OCI-M1 (cell line): Measurements from ENCODE around the gene TMEM266.
"Not testable (repeated sequence)": the region's sequence is repeated elsewhere in the genome, so short reads cannot be mapped to it uniquely, and the experiment has no call there.

Experiments
- DNase-seq: peaks from one replicate; lab custom pipeline; 2025; lab: John Stamatoyannopoulos, UW

Gene TMEM266, protein sequence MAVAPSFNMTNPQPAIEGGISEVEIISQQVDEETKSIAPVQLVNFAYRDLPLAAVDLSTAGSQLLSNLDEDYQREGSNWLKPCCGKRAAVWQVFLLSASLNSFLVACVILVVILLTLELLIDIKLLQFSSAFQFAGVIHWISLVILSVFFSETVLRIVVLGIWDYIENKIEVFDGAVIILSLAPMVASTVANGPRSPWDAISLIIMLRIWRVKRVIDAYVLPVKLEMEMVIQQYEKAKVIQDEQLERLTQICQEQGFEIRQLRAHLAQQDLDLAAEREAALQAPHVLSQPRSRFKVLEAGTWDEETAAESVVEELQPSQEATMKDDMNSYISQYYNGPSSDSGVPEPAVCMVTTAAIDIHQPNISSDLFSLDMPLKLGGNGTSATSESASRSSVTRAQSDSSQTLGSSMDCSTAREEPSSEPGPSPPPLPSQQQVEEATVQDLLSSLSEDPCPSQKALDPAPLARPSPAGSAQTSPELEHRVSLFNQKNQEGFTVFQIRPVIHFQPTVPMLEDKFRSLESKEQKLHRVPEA

DNA sequence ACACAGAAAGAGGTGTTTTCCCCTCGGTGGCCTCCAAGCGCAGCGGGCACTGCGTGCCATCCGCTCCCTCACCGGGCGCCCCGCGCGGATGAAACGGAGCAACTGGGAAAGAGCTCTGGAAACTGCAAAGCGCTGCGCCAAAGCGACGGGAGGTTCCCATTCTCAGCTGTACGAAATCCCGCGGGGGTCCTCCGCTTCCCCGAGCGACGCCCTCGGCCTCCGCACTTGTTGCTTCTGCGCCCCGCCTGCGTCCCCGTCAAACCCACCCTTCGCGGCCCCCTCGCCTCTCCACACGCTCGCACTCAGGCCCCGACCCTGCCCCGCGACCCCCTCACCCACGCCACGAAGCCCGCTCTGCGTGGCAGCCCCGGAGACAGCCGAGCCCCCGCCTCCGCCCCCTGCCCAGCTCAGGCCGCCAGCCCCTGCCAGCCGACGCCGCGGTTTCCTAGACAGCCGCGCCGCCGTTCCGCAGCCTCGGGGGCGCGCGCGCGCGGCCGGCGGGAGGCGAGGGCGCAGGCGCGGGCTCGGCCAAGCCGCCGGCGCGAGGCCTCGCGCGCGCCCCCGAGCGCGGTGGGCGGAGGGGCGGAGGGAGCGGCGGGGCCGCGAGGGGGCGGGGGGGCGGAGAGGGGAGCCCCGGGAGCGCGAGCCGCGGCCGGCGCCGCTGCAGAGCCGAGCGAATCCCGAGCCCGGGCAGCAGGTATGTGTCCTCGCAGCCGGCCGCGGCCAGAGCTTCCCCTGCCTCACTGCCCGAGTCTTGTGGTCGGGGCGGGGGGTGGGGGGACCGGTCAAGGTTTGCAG, at the start of gene TMEM266:
TSS of gene TMEM266 (plus strand) at position 666 of the 798 bp plus-strand sequence. CDS start 74,279 bp downstream, outside the sequence.
- no peak for DNase-seq

DNA sequence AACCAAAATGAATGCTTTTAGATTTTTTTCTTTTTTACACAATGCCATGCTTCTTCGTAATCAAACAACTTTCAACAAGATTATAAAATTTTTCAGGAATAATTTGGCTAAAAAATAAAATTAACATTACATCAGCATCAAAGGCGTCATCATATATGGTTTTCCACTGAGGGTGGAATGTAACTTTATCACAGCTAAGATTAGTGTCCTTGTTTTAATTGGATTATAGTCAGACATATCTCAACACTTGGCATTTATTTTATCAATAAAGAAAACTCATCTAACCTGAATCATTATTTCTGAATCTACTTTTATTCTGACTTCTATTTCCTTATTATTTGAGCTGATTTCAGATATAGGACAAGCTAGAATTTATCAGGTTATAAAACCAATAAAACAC, 49.2 kb upstream of the TMEM266 start:
- DNase-seq, result no peak

GRCh38 chr15:76011627-76012551, 47.9 kb upstream of the TMEM266 start, which contains the start of gene NRG4:
NRG4 (minus strand) TSS chr15:76012424; CDS start chr15:76011230, 1,194 bp downstream.
- DNase-seq, result peak; percentile 73

- not testable (repeated sequence) for DNase-seq
Observed at GRCh38 chr15:76013470-76013869, 46.3 kb upstream of the TMEM266 start.

DNA sequence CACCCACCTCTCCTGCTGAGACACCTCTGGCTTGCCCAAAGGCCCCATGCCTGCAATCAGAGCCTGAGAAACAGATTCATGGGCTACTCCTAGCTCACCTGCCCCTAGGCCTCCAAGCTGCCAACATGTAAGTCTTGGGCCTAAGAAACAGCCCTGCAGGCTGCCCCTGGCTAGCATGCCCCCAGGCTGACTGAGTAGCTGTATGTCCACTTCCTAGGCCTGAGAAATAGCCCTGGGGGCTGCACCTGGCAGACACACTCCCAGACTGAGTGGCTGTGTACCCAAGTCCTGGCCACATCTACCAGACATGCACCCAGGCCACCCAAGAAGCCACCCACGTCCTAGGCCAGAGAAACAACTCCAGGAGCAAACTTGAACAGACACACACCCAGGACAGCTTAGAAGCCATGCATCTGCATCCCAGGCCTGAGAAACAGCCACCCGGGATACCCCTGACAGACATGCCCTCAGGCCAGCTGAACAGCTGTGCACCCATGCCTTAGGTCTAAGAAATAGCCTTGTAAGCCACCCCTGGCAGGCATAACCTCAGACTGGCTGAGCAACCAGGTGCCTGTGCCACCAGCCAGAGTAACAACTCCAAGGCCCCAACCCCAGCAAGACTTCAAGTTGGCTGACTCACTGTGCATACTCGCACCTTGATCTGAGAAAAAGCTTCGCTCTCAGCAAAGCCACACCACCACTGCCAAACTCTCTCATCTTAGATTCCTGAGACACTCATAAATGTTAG, 35.6 kb upstream of the TMEM266 start:
- no peak for DNase-seq

DNA sequence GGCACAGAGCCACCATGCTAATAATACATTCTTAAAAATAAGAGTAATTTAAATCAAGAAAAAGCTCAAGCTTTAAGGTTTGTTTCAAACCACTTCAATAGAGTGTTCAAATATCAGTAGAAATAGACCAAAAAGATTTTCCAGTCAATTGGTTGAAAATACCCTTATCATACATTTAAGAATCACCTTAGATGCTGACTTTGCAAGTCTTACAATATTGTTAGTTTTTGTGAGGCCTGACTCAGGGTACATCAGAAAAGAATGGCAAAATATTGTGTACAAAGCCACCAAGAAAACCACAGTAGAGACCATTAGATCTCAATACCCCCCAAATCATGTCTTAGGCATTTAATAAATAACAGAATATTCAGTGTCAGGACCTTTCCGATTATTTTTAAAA, 27.7 kb upstream of the TMEM266 start:
- DNase-seq, result no peak

GRCh38 chr15:76033438-76033837, 26.3 kb upstream of the TMEM266 start:
- no peak for DNase-seq

GRCh38 chr15:76034111-76034510, 25.7 kb upstream of the TMEM266 start:
- DNase-seq, result no peak

DNA sequence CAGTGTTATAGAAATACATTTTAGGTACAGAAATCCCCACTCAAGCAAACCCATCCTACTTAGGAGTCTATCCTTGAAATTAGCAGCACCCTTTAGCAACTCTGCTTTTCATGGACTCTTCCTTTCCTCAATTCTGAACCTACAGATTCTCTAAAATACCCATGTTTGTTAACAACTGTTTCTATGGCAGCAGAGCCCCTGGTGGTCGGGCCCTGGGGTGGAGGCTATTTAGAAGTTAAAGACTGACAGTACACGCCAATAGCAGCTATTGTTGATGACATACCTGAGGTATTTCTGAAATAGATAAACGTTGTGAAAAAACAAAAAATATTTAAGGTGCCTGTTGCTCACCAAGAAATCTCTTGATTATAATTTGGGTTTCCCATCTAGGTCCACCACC, 24.2 kb upstream of the TMEM266 start:
- no peak for DNase-seq

DNA sequence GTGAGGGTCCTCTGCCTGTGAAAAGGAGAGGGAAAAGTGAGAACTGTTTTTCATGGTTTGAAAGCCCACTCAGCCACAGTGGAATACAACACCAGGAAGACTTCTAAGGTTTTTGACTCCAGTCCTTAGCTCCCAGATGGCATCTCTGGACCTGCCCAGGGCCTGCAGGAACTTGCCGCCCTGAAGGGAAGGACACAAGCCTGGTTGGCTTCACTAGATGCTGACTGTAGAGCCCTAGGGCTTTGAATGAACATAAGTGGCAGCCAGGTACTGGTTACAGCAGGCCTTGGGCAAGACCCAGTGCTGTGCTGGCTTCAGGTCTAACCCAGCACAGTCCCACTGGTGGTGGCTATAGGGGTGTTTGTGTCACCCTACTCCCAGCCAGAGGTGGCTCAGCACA, 21.3 kb upstream of the TMEM266 start:
- DNase-seq, result no peak

DNA sequence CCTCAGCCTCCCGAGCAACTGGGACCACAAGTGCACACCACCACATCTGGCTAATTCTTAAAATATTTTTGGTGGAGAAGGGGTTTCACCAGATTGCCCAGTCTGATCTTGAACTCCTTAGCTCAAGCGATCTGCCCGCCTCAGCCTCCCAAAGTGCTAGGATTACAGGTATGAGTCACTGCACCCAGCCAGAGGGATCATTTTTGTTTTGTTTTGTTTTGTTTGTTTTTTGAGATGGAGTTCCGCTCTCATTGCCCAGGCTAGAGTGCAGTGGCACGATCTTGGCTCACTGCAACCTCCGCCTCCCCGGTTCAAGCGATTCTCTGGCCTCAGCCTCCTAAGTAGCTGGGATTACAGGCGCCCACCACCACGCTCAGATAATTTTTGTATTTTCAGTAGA, 5.6 kb upstream of the TMEM266 start:
- not testable (repeated sequence) for DNase-seq

DNA sequence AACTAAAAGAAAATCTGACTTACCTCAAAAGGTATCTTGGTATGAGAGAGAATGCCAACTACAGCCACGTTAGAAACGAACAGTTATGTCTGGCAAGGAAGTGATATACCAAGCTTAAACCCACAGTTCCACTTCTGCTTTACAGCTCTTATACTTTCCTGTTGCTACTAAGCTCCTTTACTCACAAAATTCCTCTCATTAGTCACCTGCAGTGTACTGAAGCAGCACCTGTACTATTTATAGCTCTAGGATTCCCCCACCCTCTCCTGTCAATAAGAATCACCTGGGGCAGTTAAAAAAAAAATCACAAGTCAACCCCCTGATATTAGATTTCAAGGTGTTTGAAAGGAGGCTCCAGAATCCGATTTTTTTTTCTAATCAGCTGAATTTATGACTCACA, 2.9 kb upstream of the TMEM266 start:
- peak; percentile 18 for DNase-seq

DNA sequence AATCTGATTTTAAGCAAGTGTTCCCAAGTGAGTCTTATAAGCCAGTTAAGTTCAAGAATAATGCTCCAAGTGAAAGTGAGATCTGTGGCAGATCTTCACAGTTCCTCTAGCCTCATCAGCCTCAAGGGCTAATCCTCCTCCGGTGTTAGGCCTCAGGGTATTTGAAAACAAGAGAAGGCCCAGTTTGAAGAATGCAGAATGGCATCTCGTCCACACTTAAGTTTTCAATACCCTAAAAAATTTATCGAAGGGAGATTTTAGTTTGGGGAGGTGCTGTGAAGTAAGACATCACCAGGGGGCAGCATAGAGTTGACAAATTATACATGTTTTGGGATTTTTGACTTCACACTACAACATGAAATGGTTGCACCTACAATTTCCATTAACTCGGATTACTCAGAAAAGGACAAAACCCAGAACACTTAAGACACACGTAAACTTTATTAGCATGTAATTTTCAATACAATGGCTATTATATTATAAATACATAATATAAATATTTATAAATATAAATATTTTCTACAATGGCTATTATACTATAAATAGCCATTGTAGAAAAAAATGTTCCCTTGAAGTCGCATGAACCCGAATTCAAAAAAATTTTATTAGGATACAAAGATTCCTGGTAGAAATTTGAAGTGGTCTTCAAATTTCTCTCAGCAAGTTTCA, 2.3 kb upstream of the TMEM266 start:
- peak; percentile 69 for DNase-seq

DNA sequence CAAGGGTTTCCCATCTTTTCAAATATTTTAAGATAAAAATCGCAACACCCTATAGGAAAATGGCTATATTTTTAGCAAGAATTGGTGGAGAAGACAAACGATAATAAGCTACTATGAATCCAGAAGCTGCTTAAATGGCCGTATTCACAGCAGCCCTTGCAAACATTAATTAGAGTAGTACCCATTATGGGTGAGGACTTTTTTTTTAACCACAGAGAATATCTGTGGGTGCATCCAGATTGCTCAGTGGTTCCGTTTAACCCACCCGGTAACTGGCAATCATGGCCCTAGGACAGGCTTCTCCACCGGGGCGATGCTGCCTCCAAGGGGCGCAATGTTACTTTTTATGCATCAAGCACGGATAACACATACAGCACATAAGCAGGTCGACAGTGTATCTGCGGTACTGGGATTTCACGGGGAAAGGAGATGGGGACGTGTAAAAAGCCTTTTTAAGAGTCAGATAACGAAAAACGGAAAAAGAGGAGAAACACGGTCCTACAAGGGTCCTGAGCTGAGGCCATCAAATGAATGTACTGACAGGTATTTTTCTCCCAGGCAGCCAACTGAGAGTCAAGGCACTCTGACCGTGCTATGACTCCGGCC, 968 bp upstream of the TMEM266 start:
- DNase-seq, result no peak

- no peak for DNase-seq
Observed at GRCh38 chr15:76060118-76060989, 569 bp downstream of the TMEM266 start.

- DNase-seq, result no peak
Observed at GRCh38 chr15:76061700-76062099, 1.9 kb downstream of the TMEM266 start.

- DNase-seq, result no peak
Observed at GRCh38 chr15:76062286-76062685, 2.5 kb downstream of the TMEM266 start.

DNA sequence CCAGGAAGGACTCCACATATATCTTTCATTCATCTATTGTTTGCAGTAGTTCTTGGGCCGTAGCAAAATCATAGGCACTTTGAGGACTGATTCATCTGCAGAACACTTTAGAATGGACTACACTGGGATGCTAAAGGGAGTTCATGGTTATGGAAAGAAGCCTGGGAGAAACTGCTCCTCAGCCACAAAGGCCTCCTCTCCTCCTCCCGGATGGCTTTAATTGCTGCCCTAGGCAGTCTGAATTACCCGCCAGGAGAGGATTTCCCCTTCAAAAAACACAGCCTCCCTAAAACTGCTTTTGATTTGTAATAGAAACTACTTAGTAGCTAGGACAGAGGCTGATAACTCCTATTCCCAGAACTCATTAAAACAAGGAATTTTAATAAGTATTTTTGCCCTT, 4.6 kb downstream of the TMEM266 start:
- no peak for DNase-seq

DNA sequence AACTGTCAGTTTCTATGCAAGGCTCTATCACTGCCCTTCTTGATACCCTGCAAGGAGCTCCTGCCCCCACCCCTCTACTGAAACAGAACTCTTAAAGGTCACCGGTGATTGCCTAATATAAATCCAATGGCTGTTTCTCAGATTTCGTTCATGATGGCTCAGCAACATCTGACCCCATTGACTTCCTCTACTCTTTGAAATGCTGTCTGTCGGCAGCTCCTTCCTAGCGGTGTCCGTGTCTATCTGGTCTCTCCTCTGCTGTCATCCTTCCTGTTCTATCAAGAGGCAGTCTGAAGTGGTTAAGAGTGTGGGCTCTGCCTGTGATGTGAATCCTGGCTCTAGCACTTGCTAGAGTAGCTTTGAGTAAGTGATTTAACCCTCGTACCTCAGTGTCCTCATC, 5.5 kb downstream of the TMEM266 start:
- peak; percentile 15 for DNase-seq
